ENCODE results near the gene AP5S1. TPM values are rescaled to one million over a fixed set of nuclear protein-coding genes. Genes with fewer than 3 reads are reported as not detected.

Gene AP5S1
- total RNA-seq, 1 experiment from 2014 or later, result 2.8 TPM

DNA sequence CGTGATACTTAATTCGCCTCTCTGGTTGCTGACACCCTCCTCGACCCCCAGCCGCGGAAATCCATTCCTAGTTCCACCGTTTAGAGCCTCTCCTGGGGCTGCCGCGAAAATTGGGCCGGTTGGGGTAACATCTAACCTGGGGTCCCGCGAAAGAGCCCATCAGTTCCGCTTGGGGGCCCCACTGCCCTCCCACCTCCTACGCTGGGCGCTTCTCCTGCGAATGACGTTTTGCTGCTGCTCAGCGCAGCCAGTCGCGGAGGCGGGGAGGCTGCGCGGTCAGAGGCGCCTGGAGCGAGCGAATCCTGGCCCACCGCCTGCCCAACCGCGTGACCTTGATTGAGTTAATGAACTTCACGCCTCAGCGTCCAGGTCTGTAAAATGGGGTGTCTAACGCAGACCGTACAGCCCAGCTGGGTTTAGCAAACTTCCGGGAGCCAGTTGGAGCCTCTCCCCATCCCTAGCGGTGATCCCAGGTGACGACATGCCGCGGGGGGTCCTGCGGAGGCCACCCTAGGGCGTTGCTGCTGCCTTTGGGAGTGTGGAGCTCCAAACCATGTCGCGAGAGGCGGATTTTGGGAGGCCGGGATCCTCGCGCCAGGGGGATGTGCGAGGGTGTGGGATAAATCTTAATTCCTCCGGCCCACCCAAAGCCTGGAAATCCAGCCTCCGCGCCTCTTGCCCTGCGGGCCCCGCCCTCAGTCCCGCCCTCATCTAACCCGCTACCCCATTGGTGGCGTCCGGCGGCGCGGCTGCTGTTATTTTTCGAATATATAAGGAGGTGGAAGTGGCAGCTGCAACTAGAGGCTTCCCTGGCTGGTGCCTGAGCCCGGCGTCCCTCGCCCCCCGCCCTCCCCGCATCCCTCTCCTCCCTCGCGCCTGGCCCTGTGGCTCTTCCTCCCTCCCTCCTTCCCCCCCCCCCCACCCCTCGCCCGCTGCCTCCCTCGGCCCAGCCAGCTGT is 24.6 kb upstream of the AP5S1 start, which contains the start of gene CDC25B (continued):
- TF ChIP-seq PRDM15 (CRISPR knock-in tag; IDR thresholded peaks at IDR 0.05), result no peak
- TF ChIP-seq GTF2I (CRISPR knock-in tag; conservative IDR thresholded peaks at IDR 0.05), result peak; percentile 93
- TF ChIP-seq SOX15 (CRISPR knock-in tag; IDR thresholded peaks at IDR 0.05), result no peak
- TF ChIP-seq JAZF1 (CRISPR knock-in tag; IDR thresholded peaks at IDR 0.05), result no peak
- no peak for TF ChIP-seq TP53 (CRISPR knock-in tag; IDR thresholded peaks at IDR 0.05)
- 0 out of 2 replicates have a peak, but pooled peaks have one; percentile 28 for TF ChIP-seq ETV6 (CRISPR knock-in tag; IDR thresholded peaks at IDR 0.05)
- TF ChIP-seq, protein P1, sequence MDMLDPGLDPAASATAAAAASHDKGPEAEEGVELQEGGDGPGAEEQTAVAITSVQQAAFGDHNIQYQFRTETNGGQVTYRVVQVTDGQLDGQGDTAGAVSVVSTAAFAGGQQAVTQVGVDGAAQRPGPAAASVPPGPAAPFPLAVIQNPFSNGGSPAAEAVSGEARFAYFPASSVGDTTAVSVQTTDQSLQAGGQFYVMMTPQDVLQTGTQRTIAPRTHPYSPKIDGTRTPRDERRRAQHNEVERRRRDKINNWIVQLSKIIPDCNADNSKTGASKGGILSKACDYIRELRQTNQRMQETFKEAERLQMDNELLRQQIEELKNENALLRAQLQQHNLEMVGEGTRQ (CRISPR knock-in tag; IDR thresholded peaks at IDR 0.05), result peak; percentile 61
- peak; percentile 70; the same call in 1 of the 2 replicates for TF ChIP-seq SP1 (CRISPR knock-in tag; conservative IDR thresholded peaks at IDR 0.05)
- peak; percentile 60; the same call in 1 of the 2 replicates for TF ChIP-seq USF1 (CRISPR knock-in tag; IDR thresholded peaks at IDR 0.05)
- TF ChIP-seq, protein P2, sequence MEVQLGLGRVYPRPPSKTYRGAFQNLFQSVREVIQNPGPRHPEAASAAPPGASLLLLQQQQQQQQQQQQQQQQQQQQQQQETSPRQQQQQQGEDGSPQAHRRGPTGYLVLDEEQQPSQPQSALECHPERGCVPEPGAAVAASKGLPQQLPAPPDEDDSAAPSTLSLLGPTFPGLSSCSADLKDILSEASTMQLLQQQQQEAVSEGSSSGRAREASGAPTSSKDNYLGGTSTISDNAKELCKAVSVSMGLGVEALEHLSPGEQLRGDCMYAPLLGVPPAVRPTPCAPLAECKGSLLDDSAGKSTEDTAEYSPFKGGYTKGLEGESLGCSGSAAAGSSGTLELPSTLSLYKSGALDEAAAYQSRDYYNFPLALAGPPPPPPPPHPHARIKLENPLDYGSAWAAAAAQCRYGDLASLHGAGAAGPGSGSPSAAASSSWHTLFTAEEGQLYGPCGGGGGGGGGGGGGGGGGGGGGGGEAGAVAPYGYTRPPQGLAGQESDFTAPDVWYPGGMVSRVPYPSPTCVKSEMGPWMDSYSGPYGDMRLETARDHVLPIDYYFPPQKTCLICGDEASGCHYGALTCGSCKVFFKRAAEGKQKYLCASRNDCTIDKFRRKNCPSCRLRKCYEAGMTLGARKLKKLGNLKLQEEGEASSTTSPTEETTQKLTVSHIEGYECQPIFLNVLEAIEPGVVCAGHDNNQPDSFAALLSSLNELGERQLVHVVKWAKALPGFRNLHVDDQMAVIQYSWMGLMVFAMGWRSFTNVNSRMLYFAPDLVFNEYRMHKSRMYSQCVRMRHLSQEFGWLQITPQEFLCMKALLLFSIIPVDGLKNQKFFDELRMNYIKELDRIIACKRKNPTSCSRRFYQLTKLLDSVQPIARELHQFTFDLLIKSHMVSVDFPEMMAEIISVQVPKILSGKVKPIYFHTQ (CRISPR knock-in tag; IDR thresholded peaks at IDR 0.05), result 0 out of 2 replicates have a peak, but pooled peaks have one; percentile 37
- TF ChIP-seq RELA (CRISPR knock-in tag; IDR thresholded peaks at IDR 0.05; ENCODE audit: borderline replicate concordance), result no peak
- peak; percentile 67; the same call in 1 of the 2 replicates for TF ChIP-seq MYBL2 (CRISPR knock-in tag; IDR thresholded peaks at IDR 0.05)

GRCh38 chr20:3796477-3797225 is 23.7 kb upstream of the AP5S1 start:
- peaks cover 53% of the 10 kb centered on the region for H3K4me1 Mint-ChIP-seq
- ChIA-PET CTCF (interaction anchor here (1.7 to 2.8 kb wide), 3 partner anchors 11 to 23 kb away, joined by 4 to 29 read pairs (median 12); partner anchors contain the start of genes AP5S1 and CENPB), POLR2A (no interaction called here)
- H3K36me3 Mint-ChIP-seq, result peaks cover 9% of the 10 kb centered on the region
- H3K4me3 Mint-ChIP-seq, result peak overlapping the region; percentile 79
- no peak for DNase-seq (ENCODE audit: low spot score)
- no peak overlapping the region for H3K27ac Mint-ChIP-seq
- H3K27me3 Mint-ChIP-seq (ENCODE audit: low read depth), result peaks cover 8% of the 10 kb centered on the region; the same call in 1 of the 2 replicates
- no peaks in the 10 kb centered on the region for H3K9me3 Mint-ChIP-seq
- no peak for ATAC-seq
- TF ChIP-seq NFATC4 (CRISPR knock-in tag; IDR thresholded peaks at IDR 0.05) (no peak), ZNF281 (CRISPR knock-in tag; IDR thresholded peaks at IDR 0.05) (no peak), KAT7 (CRISPR knock-in tag; IDR thresholded peaks at IDR 0.05; ENCODE audit: borderline replicate concordance) (no peak), SMAD3 (CRISPR knock-in tag; IDR thresholded peaks at IDR 0.05; ENCODE audit: borderline replicate concordance) (no peak), TCF7 (CRISPR knock-in tag; IDR thresholded peaks at IDR 0.05; ENCODE audit: low read depth) (no peak), IRF2 (CRISPR knock-in tag; IDR thresholded peaks at IDR 0.05; ENCODE audit: borderline replicate concordance, low read depth) (no peak)
- TF ChIP-seq, protein P3, sequence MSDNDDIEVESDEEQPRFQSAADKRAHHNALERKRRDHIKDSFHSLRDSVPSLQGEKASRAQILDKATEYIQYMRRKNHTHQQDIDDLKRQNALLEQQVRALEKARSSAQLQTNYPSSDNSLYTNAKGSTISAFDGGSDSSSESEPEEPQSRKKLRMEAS (CRISPR knock-in tag; IDR thresholded peaks at IDR 0.05), result no peak
- TF ChIP-seq, protein P4, sequence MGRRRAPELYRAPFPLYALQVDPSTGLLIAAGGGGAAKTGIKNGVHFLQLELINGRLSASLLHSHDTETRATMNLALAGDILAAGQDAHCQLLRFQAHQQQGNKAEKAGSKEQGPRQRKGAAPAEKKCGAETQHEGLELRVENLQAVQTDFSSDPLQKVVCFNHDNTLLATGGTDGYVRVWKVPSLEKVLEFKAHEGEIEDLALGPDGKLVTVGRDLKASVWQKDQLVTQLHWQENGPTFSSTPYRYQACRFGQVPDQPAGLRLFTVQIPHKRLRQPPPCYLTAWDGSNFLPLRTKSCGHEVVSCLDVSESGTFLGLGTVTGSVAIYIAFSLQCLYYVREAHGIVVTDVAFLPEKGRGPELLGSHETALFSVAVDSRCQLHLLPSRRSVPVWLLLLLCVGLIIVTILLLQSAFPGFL (CRISPR knock-in tag; IDR thresholded peaks at IDR 0.05; ENCODE audit: borderline replicate concordance), result no peak

Data from WTC11 (cell line).